CD4-positive, alpha-beta memory T cell (primary cell): ENCODE data around the gene HAP1. TPM values are rescaled to one million over a fixed set of nuclear protein-coding genes. Genes with fewer than 3 reads are reported as not detected.
A peak's percentile ranks its signal among the peaks of the same experiment; 100 is the strongest.

Experiments
- CTCF ChIA-PET: fragments of 350-600 bp; sonication (Branson Sonifier 250); formaldehyde crosslinking; loops from one replicate; lab custom pipeline; 2021; ENCODE audit warnings: inconsistent platforms; ENCODE audit not compliant: partially characterized antibody; lab: Charles Lee
- POLR2A ChIA-PET: fragments of 350-600 bp; sonication (Branson Sonifier 250); formaldehyde crosslinking; loops from one replicate; lab custom pipeline; 2021; ENCODE audit not compliant: partially characterized antibody; lab: Charles Lee
- DNase-seq, 5 donors: peaks; one replicate each; pipeline versions ENCODE4 v3.0.0 to v3.0.0-alpha.2; 2020 to 2022; ENCODE audit warnings: mixed read lengths in 1 of 5
- H3K27ac ChIP-seq: one replicate; pipeline ENCODE4 v1.7.0; 2013; ENCODE audit warnings: low read depth, low read length
- H3K27me3 ChIP-seq: 2 replicates; pipeline ENCODE4 v1.7.0; 2013; ENCODE audit warnings: mild to moderate bottlenecking, low read length, moderate library complexity; ENCODE audit not compliant: insufficient read depth
- H3K36me3 ChIP-seq: 2 replicates; pipeline ENCODE4 v1.7.0; 2013; ENCODE audit warnings: mild to moderate bottlenecking, low read length, moderate library complexity; ENCODE audit not compliant: insufficient read depth
- H3K4me1 ChIP-seq: 2 replicates; pipeline ENCODE4 v1.7.0; 2013; ENCODE audit warnings: mild to moderate bottlenecking, low read length, moderate library complexity; ENCODE audit not compliant: insufficient read depth
- H3K4me3 ChIP-seq, 2 donors: one replicate each; pipeline ENCODE4 v1.7.0; 2013; ENCODE audit warnings: low read length in 2 of 2, mild to moderate bottlenecking in 1 of 2
- H3K9me3 ChIP-seq, 2 donors: one replicate each; pipeline ENCODE4 v1.7.0; 2013; ENCODE audit warnings: low read length in 2 of 2, control low read depth in 1 of 2; ENCODE audit not compliant: control insufficient read depth in 1 of 2
- H3K27ac Mint-ChIP-seq, 7 donors: one replicate each; pipeline ENCODE4 v1.8.0; 2020 to 2021; ENCODE audit warnings: mixed read lengths in 7 of 7, mild to moderate bottlenecking in 6 of 7, inconsistent platforms in 3 of 7, moderate library complexity in 3 of 7
- H3K27me3 Mint-ChIP-seq, 2 donors: one replicate each; pipeline ENCODE4 v1.8.0; 2020 to 2021; ENCODE audit warnings: mixed read lengths in 2 of 2
- H3K36me3 Mint-ChIP-seq, 2 donors: one replicate each; pipeline ENCODE4 v1.8.0; 2020 to 2021; ENCODE audit warnings: mixed read lengths in 2 of 2, inconsistent platforms in 1 of 2, mild to moderate bottlenecking in 1 of 2
- H3K4me1 Mint-ChIP-seq, 4 donors: one replicate each; pipeline ENCODE4 v1.8.0; 2020 to 2021; ENCODE audit warnings: mixed read lengths in 4 of 4, mild to moderate bottlenecking in 1 of 4
- H3K4me3 Mint-ChIP-seq, 8 donors: one replicate each; pipeline ENCODE4 v1.8.0; 2020 to 2021; ENCODE audit warnings: mixed read lengths in 8 of 8, mild to moderate bottlenecking in 7 of 8, moderate library complexity in 6 of 8, inconsistent platforms in 3 of 8
- H3K9me3 Mint-ChIP-seq, 8 donors: one replicate each; pipeline ENCODE4 v1.8.0; 2020 to 2021; ENCODE audit warnings: mixed read lengths in 8 of 8, mild to moderate bottlenecking in 5 of 8, inconsistent platforms in 3 of 8, moderate library complexity in 1 of 8
- intact Hi-C: fragments of 100-400 bp; cut with micrococcal nuclease; formaldehyde crosslinking; loops from one replicate; pipeline ENCODE4 v1.15.1; 2023
- polyA plus RNA-seq, 2 donors: library from polyadenylated mRNA; unstranded; fragments of 300-500 nt; fragmentation: Illumina TruSeq; gene quantifications; one replicate each; pipeline ENCODE4 v1.2.3, GENCODE V29; 2021
- total RNA-seq, 2 experiments: library from RNA; stranded (reverse); gene quantifications; one replicate each; pipeline ENCODE4 v1.2.3, GENCODE V29; 2021

The HAP1 gene
- total and polyA plus RNA-seq, 4 experiments from 2014 or later, result 0.29 to 0.33 TPM; not detected in 2

DNA sequence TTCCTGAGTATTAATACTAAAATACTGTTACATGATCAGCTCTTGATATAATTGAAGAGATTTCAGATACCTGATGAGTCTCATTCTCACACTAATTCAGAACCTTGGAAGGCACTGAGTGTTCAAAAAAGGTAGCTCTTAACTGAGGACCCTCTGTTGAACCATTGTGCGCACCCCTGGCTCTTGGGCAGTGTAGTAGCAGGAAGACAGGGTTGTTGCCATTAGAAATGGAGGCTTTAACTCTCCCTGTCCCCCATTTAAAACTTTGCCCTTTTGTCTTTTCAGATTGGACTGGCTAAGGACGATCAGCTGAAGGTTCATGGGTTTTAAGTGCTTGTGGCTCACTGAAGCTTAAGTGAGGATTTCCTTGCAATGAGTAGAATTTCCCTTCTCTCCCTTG lies 43.9 kb downstream of the HAP1 start:
- ChIA-PET POLR2A (interaction anchor here (0.6 to 10.2 kb wide), 19 partner anchors 11 to 1577 kb away, joined by 3 to 576 read pairs (median 11); partner anchors contain the start of genes ACLY, DNAJC7, KLHL11 and KRTAP16-1), CTCF (interaction anchor here (1.3 to 6.4 kb wide), 5 partner anchors 12 to 42 kb away, joined by 3 to 116 read pairs (median 34); no protein-coding TSS in a partner anchor)
- H3K27me3 Mint-ChIP-seq, result no peaks in the 10 kb centered on the region
- H3K36me3 ChIP-seq, result peaks cover 48% of the 10 kb centered on the region
- peak in 1 of 5 donors; percentile 14 for DNase-seq
- peaks cover 19 to 64% (median 34%) of the 10 kb centered on the region in 4 donors for H3K4me1 Mint-ChIP-seq
- H3K36me3 Mint-ChIP-seq, result peaks cover 33 to 63% of the 10 kb centered on the region in 2 donors
- peak overlapping the region; percentile 99 to 100 (median 100) for H3K27ac Mint-ChIP-seq
- peak overlapping the region in 1 of 2 donors; percentile 89 for H3K4me3 ChIP-seq
- H3K27ac ChIP-seq, result peak overlapping the region; percentile 99
- no peaks in the 10 kb centered on the region for H3K27me3 ChIP-seq
- H3K9me3 ChIP-seq, result no peaks in the 10 kb centered on the region
- peaks cover 0 to 23% (median 0%) of the 10 kb centered on the region in 8 donors for H3K9me3 Mint-ChIP-seq
- peaks cover 36% of the 10 kb centered on the region for H3K4me1 ChIP-seq
- intact Hi-C loops, result no loop called here
- peak overlapping the region; percentile 95 to 98 (median 96) for H3K4me3 Mint-ChIP-seq

DNA sequence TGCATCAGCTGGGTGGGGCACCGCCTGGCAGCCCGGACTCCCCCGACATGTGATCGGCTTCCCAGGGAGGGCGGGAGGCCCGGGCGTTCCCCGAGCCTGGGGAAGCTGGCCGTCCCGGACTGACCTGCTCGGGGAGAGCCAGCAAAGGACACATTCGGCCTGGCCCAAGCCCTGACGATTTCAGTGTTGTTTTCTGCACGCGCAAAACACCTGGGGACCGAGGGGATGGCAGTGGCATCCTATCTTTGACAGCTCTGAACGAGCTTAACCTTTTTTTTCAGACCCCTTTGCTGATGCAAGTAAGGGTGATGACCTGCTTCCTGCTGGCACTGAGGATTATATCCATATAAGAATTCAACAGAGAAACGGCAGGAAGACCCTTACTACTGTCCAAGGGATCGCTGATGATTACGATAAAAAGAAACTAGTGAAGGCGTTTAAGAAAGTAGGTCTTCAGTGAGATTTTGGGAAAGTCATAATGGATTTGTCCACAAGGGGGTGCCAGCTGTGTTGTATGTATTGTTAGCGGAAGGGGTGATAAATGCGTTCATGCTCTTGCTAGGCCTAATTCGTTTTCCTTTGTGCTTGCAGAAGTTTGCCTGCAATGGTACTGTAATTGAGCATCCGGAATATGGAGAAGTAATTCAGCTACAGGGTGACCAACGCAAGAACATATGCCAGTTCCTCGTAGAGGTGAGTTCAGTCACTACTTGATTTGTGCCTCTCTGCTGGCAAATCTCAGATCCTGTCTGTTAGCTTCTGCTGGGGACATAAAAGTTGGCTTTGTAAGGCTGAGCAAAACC lies 44.7 kb downstream of the HAP1 start:
- H3K27ac ChIP-seq, result peak overlapping the region; percentile 99
- peak overlapping the region; percentile 89 to 95 for H3K4me3 ChIP-seq
- ChIA-PET CTCF (interaction anchor here (0.6 to 6.4 kb wide), 9 partner anchors 10 to 871 kb away, joined by 3 to 116 read pairs (median 3); no protein-coding TSS in a partner anchor), POLR2A (interaction anchor here (0.6 to 10.2 kb wide), 56 partner anchors 9 to 1871 kb away, joined by 3 to 576 read pairs (median 5); partner anchors contain the start of genes ACLY, CCR7, CNP and DNAJC7)
- Mint-ChIP-seq H3K4me3 (peak overlapping the region; percentile 95 to 98 (median 96)), H3K27me3 (no peaks in the 10 kb centered on the region), H3K9me3 (peaks cover 0 to 20% (median 0%) of the 10 kb centered on the region in 8 donors), H3K27ac (peak overlapping the region; percentile 99 to 100 (median 100)), H3K4me1 (peaks cover 19 to 64% (median 31%) of the 10 kb centered on the region in 4 donors), H3K36me3 (peaks cover 33 to 63% of the 10 kb centered on the region in 2 donors)
- intact Hi-C loops, result loop anchor here (2.0 to 10.0 kb wide), 2 partner anchors 695 to 1471 kb away; partner anchors contain the start of genes STAT3 and WIPF2
- H3K36me3 ChIP-seq, result peaks cover 43% of the 10 kb centered on the region
- H3K27me3 ChIP-seq, result no peaks in the 10 kb centered on the region
- no peaks in the 10 kb centered on the region for H3K9me3 ChIP-seq
- DNase-seq, result peak; percentile 66 to 76 (median 68)
- peaks cover 36% of the 10 kb centered on the region for H3K4me1 ChIP-seq

GRCh38 chr17:41688641-41689496 lies 45.6 kb downstream of the HAP1 start, which contains the start of gene EIF1:
EIF1 (plus strand) TSS chr17:41688885; CDS start chr17:41689039, 154 bp downstream.
- H3K4me3 ChIP-seq, result peak within 1 kb of the TSS; percentile 89 to 95

DNA sequence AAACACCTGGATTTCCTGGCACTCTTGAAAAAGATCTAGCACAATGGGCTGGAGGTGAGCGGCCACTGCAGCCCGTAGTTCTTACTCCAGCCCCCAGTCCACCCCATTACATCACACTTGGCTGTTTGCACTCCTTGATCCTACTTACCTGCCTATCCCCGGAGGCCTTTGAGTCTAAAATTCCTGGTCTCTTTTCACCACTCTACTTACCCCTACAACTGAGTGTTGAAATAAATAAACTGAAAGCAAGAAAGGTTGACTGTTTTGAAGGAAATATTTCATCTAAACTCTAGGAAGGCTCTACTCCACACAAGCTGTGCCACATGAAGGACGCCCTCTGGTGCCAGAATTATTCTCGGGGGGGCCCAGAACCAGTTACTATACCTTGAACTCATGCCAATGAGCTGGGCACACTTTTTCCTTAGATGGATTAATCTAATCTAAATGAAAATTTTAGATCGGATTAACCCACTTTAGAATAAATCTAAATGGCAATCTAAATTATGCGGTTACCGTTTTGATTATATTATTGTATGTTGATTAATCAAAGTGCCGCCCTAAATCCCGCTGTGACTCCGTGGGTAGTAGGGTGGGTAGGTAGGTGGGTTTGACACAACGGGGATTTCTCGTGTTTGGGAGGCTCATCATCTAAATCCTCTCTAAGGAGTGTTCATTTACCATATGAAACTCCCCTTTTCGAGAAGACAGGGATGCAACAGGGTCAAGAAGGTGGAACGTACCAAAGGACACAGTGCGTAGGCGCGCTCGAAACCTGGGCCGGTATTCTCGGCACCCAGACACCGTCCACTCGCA lies 46.4 kb downstream of the HAP1 start:
- intact Hi-C loops, result loop anchor here (1.0 to 10.0 kb wide), 5 partner anchors 9 to 1469 kb away; partner anchors contain the start of genes STAT3 and WIPF2
- peak in 2 of 5 donors; percentile 68 to 78 for DNase-seq
- ChIA-PET POLR2A (interaction anchor here (0.6 to 10.2 kb wide), 48 partner anchors 9 to 1869 kb away, joined by 3 to 576 read pairs (median 5); partner anchors contain the start of genes ACLY, CCR7, DNAJC7 and GHDC), CTCF (interaction anchor here (0.6 to 6.4 kb wide), 9 partner anchors 9 to 1469 kb away, joined by 3 to 116 read pairs (median 3); partner anchors contain the start of genes KRTAP16-1 and WIPF2)
- Mint-ChIP-seq H3K27me3 (no peaks in the 10 kb centered on the region), H3K27ac (peak overlapping the region; percentile 99 to 100 (median 100)), H3K36me3 (peaks cover 33 to 48% of the 10 kb centered on the region in 2 donors), H3K4me3 (peak overlapping the region; percentile 95 to 98 (median 96)), H3K4me1 (peaks cover 19 to 54% (median 31%) of the 10 kb centered on the region in 4 donors), H3K9me3 (peaks cover 0 to 20% (median 0%) of the 10 kb centered on the region in 8 donors)
- H3K4me3 ChIP-seq, result peak overlapping the region; percentile 37 to 89
- peaks cover 36% of the 10 kb centered on the region for H3K4me1 ChIP-seq
- H3K36me3 ChIP-seq, result peaks cover 37% of the 10 kb centered on the region
- peak overlapping the region; percentile 99 for H3K27ac ChIP-seq
- no peaks in the 10 kb centered on the region for H3K27me3 ChIP-seq
- H3K9me3 ChIP-seq, result no peaks in the 10 kb centered on the region

More at GRCh38 chr17:41688641-41689496, 45.6 kb downstream of the HAP1 start, which contains the start of gene EIF1:
- no peaks in the 10 kb centered on the region for H3K9me3 ChIP-seq
- H3K36me3 ChIP-seq, result peaks cover 43% of the 10 kb centered on the region
- peak within 1 kb of the TSS; percentile 99 for H3K27ac ChIP-seq
- intact Hi-C loops, result loop anchor here (1.0 to 10.0 kb wide), 5 partner anchors 10 to 1470 kb away; partner anchors contain the start of genes STAT3 and WIPF2
- peaks cover 36% of the 10 kb centered on the region for H3K4me1 ChIP-seq
- Mint-ChIP-seq H3K4me1 (peaks cover 19 to 59% (median 31%) of the 10 kb centered on the region in 4 donors), H3K27me3 (no peaks in the 10 kb centered on the region), H3K9me3 (peaks cover 0 to 20% (median 0%) of the 10 kb centered on the region in 8 donors), H3K27ac (peak within 1 kb of the TSS; percentile 99 to 100 (median 100)), H3K4me3 (peak within 1 kb of the TSS; percentile 95 to 98 (median 96)), H3K36me3 (peaks cover 33 to 57% of the 10 kb centered on the region in 2 donors)
- ChIA-PET POLR2A (interaction anchor here (0.6 to 10.2 kb wide), 69 partner anchors 10 to 1870 kb away, joined by 3 to 576 read pairs (median 4); partner anchors contain the start of genes ACLY, CCR7, CNP and DNAJC7), CTCF (interaction anchor here (0.6 to 6.4 kb wide), 14 partner anchors 10 to 1470 kb away, joined by 3 to 116 read pairs (median 3); partner anchors contain the start of genes KRTAP16-1 and WIPF2)
- peak; percentile 99 to 100 (median 99) for DNase-seq
- H3K27me3 ChIP-seq, result no peaks in the 10 kb centered on the region

GRCh38 chr17:41686281-41686680 lies 48.2 kb downstream of the HAP1 start:
- peaks cover 0 to 14% (median 0%) of the 10 kb centered on the region in 8 donors for H3K9me3 Mint-ChIP-seq

More at GRCh38 chr17:41686281-41686680, 48.2 kb downstream of the HAP1 start:
- ChIA-PET CTCF (interaction anchor here (1.1 to 2.2 kb wide), 2 partner anchors 19 to 23 kb away, joined by 3 to 12 read pairs; no protein-coding TSS in a partner anchor), POLR2A (no interaction called here)
- Histone ChIP-seq H3K4me3 (no peak overlapping the region), H3K27me3 (no peaks in the 10 kb centered on the region), H3K27ac (no peak overlapping the region), H3K36me3 (peaks cover 20% of the 10 kb centered on the region), H3K4me1 (peaks cover 28% of the 10 kb centered on the region), H3K9me3 (no peaks in the 10 kb centered on the region)
- H3K36me3 Mint-ChIP-seq, result peaks cover 18 to 31% of the 10 kb centered on the region in 2 donors
- peak overlapping the region in 1 of 7 donors; percentile 53 for H3K27ac Mint-ChIP-seq
- H3K27me3 Mint-ChIP-seq, result no peaks in the 10 kb centered on the region
- H3K4me1 Mint-ChIP-seq, result peaks cover 13 to 38% (median 20%) of the 10 kb centered on the region in 4 donors
- intact Hi-C loops, result loop anchor here (10.0 kb wide), 1 partner anchor 699 kb away; the partner anchor contains the start of gene STAT3
- no peak overlapping the region for H3K4me3 Mint-ChIP-seq
- DNase-seq, result no peak
